GM23338 (cell line): Measurements from ENCODE around the gene CPNE2. TPM values are rescaled to one million over a fixed set of nuclear protein-coding genes. Genes with fewer than 3 reads are reported as not detected.

Experiments used
- ATAC-seq: fragments of 200-7000 bp; cut with Tn5 transposase; 3 replicates; pipeline ENCODE4 v1.9.1; 2020
- DNase-seq: peaks from one replicate; pipeline ENCODE4 v3.0.0-alpha.2; 2015; ENCODE audit warnings: low spot score
- H2AFZ ChIP-seq: fragments of 200-600 bp; sonication (generic); 2 replicates; pipeline ENCODE4 v1.8.0; 2016; ENCODE audit warnings: antibody characterized with exemption, mild to moderate bottlenecking, moderate library complexity
- H3F3A ChIP-seq: fragments of 200-600 bp; sonication (generic); replicated peaks from 2 replicates; pipeline ENCODE4 v1.8.0; 2017; ENCODE audit warnings: antibody characterized with exemption, mixed run types, low read depth
- H3K27ac ChIP-seq: fragments of 200-600 bp; sonication (generic); 2 replicates; pipeline ENCODE4 v1.6.1; 2016; ENCODE audit warnings: low read depth
- H3K27me3 ChIP-seq: fragments of 200-600 bp; sonication (generic); 2 replicates; pipeline ENCODE4 v1.8.0; 2016; ENCODE audit warnings: mild to moderate bottlenecking, mixed run types, moderate library complexity; ENCODE audit not compliant: insufficient read depth
- H3K36me3 ChIP-seq: fragments of 200-600 bp; sonication (generic); 2 replicates; pipeline ENCODE4 v1.8.0; 2016; ENCODE audit warnings: mild to moderate bottlenecking; ENCODE audit not compliant: insufficient read depth
- H3K4me1 ChIP-seq: fragments of 200-600 bp; sonication (generic); 2 replicates; pipeline ENCODE4 v1.8.0; 2016; ENCODE audit warnings: mild to moderate bottlenecking, moderate library complexity; ENCODE audit not compliant: insufficient read depth
- H3K4me2 ChIP-seq: fragments of 200-600 bp; sonication (generic); 2 replicates; pipeline ENCODE4 v1.7.1; 2017; ENCODE audit warnings: mixed run types
- H3K4me3 ChIP-seq: fragments of 200-600 bp; sonication (generic); 2 replicates; pipeline ENCODE4 v1.6.1; 2016; ENCODE audit warnings: mixed run types
- H3K79me2 ChIP-seq: fragments of 200-600 bp; sonication (generic); replicated peaks from 2 replicates; pipeline ENCODE4 v1.8.0; 2017; ENCODE audit warnings: mild to moderate bottlenecking; ENCODE audit not compliant: insufficient read depth
- H3K9me2 ChIP-seq: fragments of 200-600 bp; sonication (generic); 2 replicates; pipeline ENCODE4 v1.8.0; 2017; ENCODE audit not compliant: insufficient read depth
- H4K20me1 ChIP-seq: fragments of 200-600 bp; sonication (generic); replicated peaks from 2 replicates; pipeline ENCODE4 v1.8.0; 2017; ENCODE audit warnings: mild to moderate bottlenecking; ENCODE audit not compliant: insufficient read depth
- H3K27ac Mint-ChIP-seq: 2 replicates; pipeline ENCODE4 v1.8.0; 2020; ENCODE audit warnings: inconsistent platforms, mild to moderate bottlenecking, moderate library complexity, mixed read lengths
- H3K27me3 Mint-ChIP-seq: 3 replicates; pipeline ENCODE4 v1.8.0; 2022; ENCODE audit warnings: low read depth, mild to moderate bottlenecking, moderate library complexity, mixed read lengths, inconsistent platforms; ENCODE audit not compliant: insufficient read depth, poor library complexity
- H3K36me3 Mint-ChIP-seq: 3 replicates; pipeline ENCODE4 v1.8.0; 2021; ENCODE audit warnings: low read depth, mild to moderate bottlenecking, inconsistent platforms, moderate library complexity, mixed read lengths
- H3K4me1 Mint-ChIP-seq: 3 replicates; pipeline ENCODE4 v1.8.0; 2020; ENCODE audit warnings: mild to moderate bottlenecking, inconsistent platforms, mixed read lengths
- H3K4me3 Mint-ChIP-seq: 3 replicates; pipeline ENCODE4 v1.8.0; 2021; ENCODE audit warnings: moderate library complexity, mild to moderate bottlenecking, inconsistent platforms, mixed read lengths
- H3K9me3 Mint-ChIP-seq: 3 replicates; pipeline ENCODE4 v1.8.0; 2020; ENCODE audit warnings: moderate library complexity, mild to moderate bottlenecking, inconsistent platforms, mixed read lengths
- CREB1 ChIP-seq: fragments of 250-450 bp; sonication (Bioruptor Pico); IDR thresholded peaks from 2 replicates; pipeline ENCODE4 v1.5.0; 2020; ENCODE audit warnings: low read depth, mild to moderate bottlenecking, moderate library complexity
- CTCF ChIP-seq, 2 experiments: fragments of 200-600 bp in 1 of 2; sonication (generic) in 1 of 2; conservative IDR thresholded peaks; 2 replicates each; pipeline versions ENCODE4 v1.5.1 to v1.6.1; 2016 to 2017; ENCODE audit warnings: antibody characterized with exemption in 2 of 2, low read depth in 2 of 2, mild to moderate bottlenecking in 2 of 2, moderate library complexity in 1 of 2
- ETS1 ChIP-seq: IDR thresholded peaks from 2 replicates; pipeline ENCODE4 v1.6.1; 2016; ENCODE audit warnings: antibody characterized with exemption
- EZH2 ChIP-seq: fragments of 200-600 bp; sonication (generic); IDR thresholded peaks from one replicate; pipeline ENCODE4 v1.8.0; 2017; ENCODE audit warnings: antibody characterized with exemption, mild to moderate bottlenecking, low read depth; ENCODE audit not compliant: unreplicated experiment
- EZH2phosphoT487 ChIP-seq: fragments of 200-600 bp; sonication (generic); IDR thresholded peaks from one replicate; pipeline ENCODE4 v1.8.1; 2018; ENCODE audit warnings: antibody characterized with exemption; ENCODE audit not compliant: unreplicated experiment
- JUNB ChIP-seq: IDR thresholded peaks from one replicate; pipeline ENCODE4 v1.6.1; 2016; ENCODE audit warnings: antibody characterized with exemption; ENCODE audit not compliant: unreplicated experiment
- NANOG ChIP-seq: IDR thresholded peaks from 2 replicates; pipeline ENCODE4 v1.6.1; 2016; ENCODE audit warnings: antibody characterized with exemption, borderline replicate concordance
- POLR2AphosphoS5 ChIP-seq: IDR thresholded peaks from 2 replicates; pipeline ENCODE4 v1.6.1; 2016; ENCODE audit warnings: antibody characterized with exemption, low read depth
- REST ChIP-seq: IDR thresholded peaks from one replicate; pipeline ENCODE4 v1.6.1; 2018; ENCODE audit warnings: antibody characterized with exemption; ENCODE audit not compliant: unreplicated experiment
- STAT1 ChIP-seq: IDR thresholded peaks from one replicate; pipeline ENCODE4 v1.6.1; 2016; ENCODE audit warnings: antibody characterized with exemption; ENCODE audit not compliant: unreplicated experiment
- ZNF114 ChIP-seq: fragments of 250-450 bp; sonication (Bioruptor Pico); IDR thresholded peaks from 2 replicates; pipeline ENCODE4 v1.5.0; 2020; ENCODE audit warnings: mild to moderate bottlenecking, moderate library complexity
- ZNF331 ChIP-seq: fragments of 250-450 bp; sonication (Bioruptor Pico); IDR thresholded peaks from 2 replicates; pipeline ENCODE4 v1.5.0; 2020; ENCODE audit warnings: low read depth, mild to moderate bottlenecking, moderate library complexity
- ZNF462 ChIP-seq: fragments of 250-450 bp; sonication (Bioruptor Pico); IDR thresholded peaks from 2 replicates; pipeline ENCODE4 v1.5.0; 2020; ENCODE audit warnings: mild to moderate bottlenecking, moderate library complexity
- polyA plus RNA-seq: library from polyadenylated mRNA; unstranded; fragments of >200 nt; fragmentation: Nextera tagmentation; extraction: Ambion mirVana; gene quantifications from 2 replicates; pipeline ENCODE4 v1.2.1, GENCODE V29; 2016
- total RNA-seq: library from RNA; depleted of rRNA; stranded (reverse); fragments of >200 nt; shearing (Covaris generic); gene quantifications from 2 replicates; pipeline ENCODE4 v1.2.3, GENCODE V29; 2014

The CPNE2 gene
- total and polyA plus RNA-seq, 2 experiments from 2014 or later: 7.1 to 11.3 TPM

GRCh38 chr16:57165938-57166337 lies 73.6 kb downstream of the CPNE2 start:
- H3K36me3 Mint-ChIP-seq: peaks cover 65% of the 10 kb centered on the region
- no peak for ATAC-seq
- H3K9me2 ChIP-seq: no peaks in the 10 kb centered on the region

More at GRCh38 chr16:57165938-57166337, 73.6 kb downstream of the CPNE2 start:
- no peak for TF ChIP-seq STAT1
- TF ChIP-seq CTCF (conservative IDR thresholded peaks at IDR 0.05; ENCODE audit: low read depth in 2 of 2): no peak
- TF ChIP-seq ETS1: no peak
- no peak for TF ChIP-seq REST
- no peak for TF ChIP-seq ZNF462 (CRISPR knock-in tag)
- no peak for TF ChIP-seq NANOG
- TF ChIP-seq CREB1 (CRISPR knock-in tag): no peak
- TF ChIP-seq JUNB: no peak
- TF ChIP-seq EZH2phosphoT487: no peak
- TF ChIP-seq ZNF331 (CRISPR knock-in tag): no peak
- no peak for TF ChIP-seq POLR2AphosphoS5
- TF ChIP-seq EZH2: no peak
- no peak for TF ChIP-seq ZNF114 (CRISPR knock-in tag)
- no peak overlapping the region for H3K27ac Mint-ChIP-seq
- no peaks in the 10 kb centered on the region for H3K9me3 Mint-ChIP-seq
- Histone ChIP-seq H3K79me2 (no peaks in the 10 kb centered on the region), H3K4me2 (no peak overlapping the region), H3F3A (no peaks in the 10 kb centered on the region), H3K4me3 (no peak overlapping the region), H3K36me3 (peaks cover 57% of the 10 kb centered on the region; the same call in 1 of the 2 replicates), H2AFZ (no peak overlapping the region), H4K20me1 (no peaks in the 10 kb centered on the region), H3K27me3 (no peaks in the 10 kb centered on the region), H3K27ac (no peak overlapping the region), H3K4me1 (peaks cover 4% of the 10 kb centered on the region; the same call in 1 of the 2 replicates)
- DNase-seq: no peak
- H3K4me1 Mint-ChIP-seq: peaks cover 6% of the 10 kb centered on the region; the same call in 2 of the 3 replicates
- H3K4me3 Mint-ChIP-seq: no peak overlapping the region
- H3K27me3 Mint-ChIP-seq: no peaks in the 10 kb centered on the region
